Parathyroid adenoma (tissue), 2 donors: ENCODE data around the gene HOXD4.

Source experiments
- H2AFZ ChIP-seq: fragments of 300-600 bp; sonication (generic); one replicate; pipeline ENCODE4 v1.7.0; 2017; ENCODE audit warnings: antibody characterized with exemption, mild to moderate bottlenecking
- H3K27ac ChIP-seq: fragments of 300-600 bp; sonication (generic); one replicate; pipeline ENCODE4 v1.7.0; 2017
- H3K27me3 ChIP-seq: fragments of 300-600 bp; sonication (generic); one replicate; pipeline ENCODE4 v1.7.0; 2017; ENCODE audit warnings: low read length; ENCODE audit not compliant: control insufficient read depth, insufficient read depth
- H3K36me3 ChIP-seq: fragments of 300-600 bp; sonication (generic); one replicate; pipeline ENCODE4 v1.7.0; 2017; ENCODE audit warnings: low read length; ENCODE audit not compliant: control insufficient read depth, insufficient read depth
- H3K4me1 ChIP-seq: fragments of 300-600 bp; sonication (generic); one replicate; pipeline ENCODE4 v1.7.0; 2017; ENCODE audit warnings: control low read depth
- H3K4me2 ChIP-seq: fragments of 300-600 bp; sonication (generic); one replicate; pipeline ENCODE4 v1.7.0; 2017; ENCODE audit warnings: low read length
- H3K4me3 ChIP-seq: fragments of 300-600 bp; sonication (generic); one replicate; pipeline ENCODE4 v1.7.0; 2017; ENCODE audit warnings: low read depth, low read length
- H3K79me2 ChIP-seq: fragments of 300-600 bp; sonication (generic); one replicate; pipeline ENCODE4 v1.7.0; 2017; ENCODE audit warnings: control low read depth
- H3K9ac ChIP-seq: fragments of 300-600 bp; sonication (generic); one replicate; pipeline ENCODE4 v1.7.0; 2017; ENCODE audit warnings: mild to moderate bottlenecking
- H3K9me3 ChIP-seq: fragments of 300-600 bp; sonication (generic); one replicate; pipeline ENCODE4 v1.7.0; 2017; ENCODE audit warnings: low read length; ENCODE audit not compliant: control insufficient read depth
- CTCF ChIP-seq: fragments of 300-600 bp; sonication (generic); IDR thresholded peaks from one replicate; pipeline ENCODE4 v1.7.0; 2017; ENCODE audit warnings: antibody characterized with exemption, mild to moderate bottlenecking
- donor health status: primary hyperparathyroidism.

Gene HOXD4

GRCh38 chr2:176103742-176104315, 47.5 kb upstream of the HOXD4 start:
- H3K9ac ChIP-seq, result no peak overlapping the region
- H3K4me1 ChIP-seq, result no peaks in the 10 kb centered on the region

GRCh38 chr2:176104316-176105077, 46.9 kb upstream of the HOXD4 start:
- Histone ChIP-seq H3K9ac (no peak overlapping the region), H3K4me1 (no peaks in the 10 kb centered on the region), H3K27me3 (peaks cover 29% of the 10 kb centered on the region), H3K4me3 (no peak overlapping the region), H2AFZ (no peak overlapping the region), H3K79me2 (no peaks in the 10 kb centered on the region), H3K4me2 (no peak overlapping the region), H3K36me3 (no peaks in the 10 kb centered on the region), H3K27ac (no peak overlapping the region), H3K9me3 (no peaks in the 10 kb centered on the region)
- TF ChIP-seq CTCF, result no peak

More at GRCh38 chr2:176103742-176104315, 47.5 kb upstream of the HOXD4 start:
- Histone ChIP-seq H2AFZ (no peak overlapping the region), H3K27ac (no peak overlapping the region), H3K4me2 (no peak overlapping the region), H3K27me3 (peaks cover 27% of the 10 kb centered on the region), H3K9me3 (no peaks in the 10 kb centered on the region), H3K36me3 (no peaks in the 10 kb centered on the region), H3K4me3 (no peak overlapping the region), H3K79me2 (no peaks in the 10 kb centered on the region)
- TF ChIP-seq CTCF, result no peak

- Histone ChIP-seq H3K79me2 (no peaks in the 10 kb centered on the region), H3K27ac (no peak overlapping the region)
Measured at GRCh38 chr2:176105078-176105729, 46.1 kb upstream of the HOXD4 start.

GRCh38 chr2:176105730-176106580, 45.4 kb upstream of the HOXD4 start:
- Histone ChIP-seq H3K79me2 (no peaks in the 10 kb centered on the region), H2AFZ (no peak overlapping the region), H3K4me1 (no peaks in the 10 kb centered on the region), H3K4me2 (no peak overlapping the region), H3K4me3 (no peak overlapping the region), H3K9me3 (no peaks in the 10 kb centered on the region), H3K9ac (no peak overlapping the region), H3K36me3 (no peaks in the 10 kb centered on the region), H3K27ac (no peak overlapping the region), H3K27me3 (peaks cover 27% of the 10 kb centered on the region)
- TF ChIP-seq CTCF, result no peak

More at GRCh38 chr2:176105078-176105729, 46.1 kb upstream of the HOXD4 start:
- no peaks in the 10 kb centered on the region for H3K4me1 ChIP-seq
- H3K4me3 ChIP-seq, result no peak overlapping the region
- H2AFZ ChIP-seq, result no peak overlapping the region
- no peak overlapping the region for H3K9ac ChIP-seq
- H3K4me2 ChIP-seq, result no peak overlapping the region
- no peaks in the 10 kb centered on the region for H3K36me3 ChIP-seq
- H3K27me3 ChIP-seq, result peaks cover 26% of the 10 kb centered on the region
- TF ChIP-seq CTCF, result no peak
- no peaks in the 10 kb centered on the region for H3K9me3 ChIP-seq
